NCI-H510A treated with DMSO at 0.1 percent for 48 hours (cell line): Measurements from ENCODE around the gene SEZ6L2.
"Not testable (repeated sequence)": the region's sequence is repeated elsewhere in the genome, so short reads cannot be mapped to it uniquely, and the experiment has no call there.

Experiments used
- DNase-seq: peaks from one replicate; lab custom pipeline; 2025; lab: John Stamatoyannopoulos, UW

Gene SEZ6L2

DNA sequence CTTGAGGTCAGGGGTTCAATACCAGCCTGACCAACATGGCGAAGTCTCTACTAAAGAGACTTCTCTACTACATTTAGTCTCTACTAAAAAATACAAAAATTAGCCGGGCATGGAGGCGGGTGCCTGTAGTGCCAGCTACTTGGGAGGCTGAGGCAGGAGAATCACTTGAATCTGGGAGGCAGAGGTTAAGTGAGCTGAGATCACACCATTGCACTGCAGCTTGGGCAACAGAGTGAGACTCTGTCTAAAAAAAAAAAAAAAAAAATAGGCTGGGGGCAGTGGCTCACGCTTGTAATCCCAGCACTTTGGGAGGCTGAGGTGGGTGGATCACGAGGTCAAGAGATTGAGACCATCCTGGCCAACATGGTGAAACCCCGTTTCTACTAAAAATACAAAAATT is 10.5 kb upstream of the SEZ6L2 start:
- DNase-seq, result not testable (repeated sequence)

DNA sequence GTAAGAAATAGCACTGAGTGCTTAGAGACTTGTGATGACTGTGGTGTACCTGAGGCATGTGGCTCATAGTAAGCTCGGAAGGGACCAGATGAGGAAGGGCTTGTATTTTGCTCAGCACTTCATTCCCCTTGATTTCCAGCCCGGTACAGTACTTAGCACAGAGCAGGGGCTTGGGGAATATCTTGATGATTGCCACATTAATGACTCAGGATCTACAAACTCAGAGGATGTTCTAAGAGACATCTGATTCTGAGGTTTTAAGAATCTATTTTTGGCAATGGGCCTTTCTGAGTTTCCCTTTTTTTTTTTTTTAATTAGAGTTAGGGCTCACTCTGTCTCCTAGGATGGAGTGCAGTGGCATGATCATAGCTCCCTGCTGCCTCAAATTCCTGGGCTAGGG is 10.0 kb upstream of the SEZ6L2 start:
- DNase-seq, result no peak

DNA sequence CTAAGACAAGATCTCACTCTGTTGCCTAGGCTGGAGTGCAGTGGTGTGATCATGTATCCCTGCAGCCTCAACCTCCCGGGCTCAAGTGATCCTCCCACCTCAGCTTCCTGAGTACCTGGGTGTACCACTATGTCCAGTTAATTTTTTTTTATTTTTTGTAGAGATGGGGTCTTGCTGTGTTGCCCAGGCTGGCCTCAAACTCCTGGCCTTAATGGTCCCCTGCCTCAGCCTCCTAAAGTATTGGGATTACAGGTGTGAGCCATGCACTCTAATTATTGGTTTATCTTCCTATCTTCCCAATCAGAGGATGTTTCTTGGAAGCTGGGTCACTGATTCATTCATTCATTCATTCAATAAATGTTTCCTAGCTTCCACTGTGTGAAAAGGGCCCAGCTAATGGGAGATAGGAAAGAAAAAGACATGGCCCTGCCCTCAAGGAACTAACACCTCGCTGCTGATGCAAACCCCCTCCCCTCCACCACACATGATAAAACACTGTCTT is 9.4 kb upstream of the SEZ6L2 start:
- DNase-seq, result no peak

DNA sequence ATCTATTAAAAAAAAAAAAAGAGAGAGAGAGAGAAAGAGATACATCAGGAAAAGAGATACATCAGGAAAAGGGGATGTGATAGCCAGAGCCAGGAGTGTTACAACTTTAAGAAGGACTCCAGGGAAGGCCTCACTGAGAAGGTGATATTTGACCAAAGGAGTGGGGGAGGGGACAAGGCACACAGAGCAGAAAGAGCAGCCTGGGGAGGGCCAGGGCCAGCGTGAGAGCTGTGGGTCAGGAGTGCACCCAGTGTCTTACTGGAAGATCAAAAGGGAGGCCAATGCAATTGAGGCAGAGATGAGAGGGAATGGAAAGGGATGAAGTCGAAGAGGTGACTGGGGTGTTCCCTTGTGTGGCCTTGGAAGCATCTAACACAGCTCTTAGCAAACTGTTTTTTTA is 8.6 kb upstream of the SEZ6L2 start:
- no peak for DNase-seq

DNA sequence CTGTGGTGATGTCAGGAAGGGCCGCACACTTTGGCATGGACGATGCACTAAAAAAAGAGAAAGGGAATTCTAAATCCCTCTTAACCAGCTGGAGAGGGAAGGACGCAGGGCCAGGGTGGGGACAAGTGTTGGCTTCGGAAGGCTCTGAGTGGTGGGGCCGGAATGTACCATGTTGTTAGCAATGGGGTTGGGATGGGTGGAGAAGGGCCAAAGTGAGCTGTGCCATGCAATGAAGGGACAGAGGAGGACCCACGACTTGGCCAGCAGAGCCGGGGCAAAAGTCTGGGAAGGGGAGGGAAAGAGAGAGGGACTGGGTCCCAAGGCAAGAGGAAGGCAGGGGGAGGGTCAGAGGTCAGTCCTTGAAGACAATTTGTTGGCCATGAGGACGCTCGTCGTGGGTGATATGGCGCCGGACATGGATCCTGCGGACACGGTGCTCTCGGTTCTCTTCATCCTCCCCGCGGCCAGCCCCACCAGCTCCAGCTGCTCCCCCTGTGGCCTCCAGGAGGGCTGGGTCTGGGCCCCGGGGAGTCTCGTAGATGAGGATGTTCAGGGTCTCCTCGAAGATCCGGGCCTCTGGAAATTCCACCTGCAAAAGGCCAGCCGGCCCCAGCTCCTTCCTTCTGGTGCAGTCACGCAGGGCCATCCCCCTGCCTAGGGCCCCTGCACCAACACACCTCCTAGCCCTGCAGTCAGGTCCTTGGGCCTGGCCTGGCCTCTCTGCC is 7.3 kb upstream of the SEZ6L2 start:
- no peak for DNase-seq

DNA sequence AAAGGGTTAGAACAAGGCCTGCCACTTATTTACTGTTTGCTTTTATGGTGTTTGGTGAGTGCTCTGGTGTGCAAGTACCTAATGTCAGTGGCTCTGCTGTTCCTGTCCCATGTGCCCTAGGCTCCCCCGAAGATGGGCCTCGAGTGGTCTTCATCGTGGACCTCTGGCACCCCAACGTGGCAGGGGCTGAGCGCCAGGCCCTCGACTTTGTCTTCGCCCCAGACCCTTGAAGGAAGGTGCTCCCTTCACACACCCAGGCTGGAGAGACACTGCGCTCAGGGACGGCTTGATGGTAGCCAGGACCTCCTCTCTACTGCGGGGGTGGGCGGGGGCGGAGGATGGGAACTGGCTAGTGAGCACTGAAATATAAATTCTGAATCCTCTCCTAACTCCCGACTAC is 6.3 kb upstream of the SEZ6L2 start:
- DNase-seq, result no peak

DNA sequence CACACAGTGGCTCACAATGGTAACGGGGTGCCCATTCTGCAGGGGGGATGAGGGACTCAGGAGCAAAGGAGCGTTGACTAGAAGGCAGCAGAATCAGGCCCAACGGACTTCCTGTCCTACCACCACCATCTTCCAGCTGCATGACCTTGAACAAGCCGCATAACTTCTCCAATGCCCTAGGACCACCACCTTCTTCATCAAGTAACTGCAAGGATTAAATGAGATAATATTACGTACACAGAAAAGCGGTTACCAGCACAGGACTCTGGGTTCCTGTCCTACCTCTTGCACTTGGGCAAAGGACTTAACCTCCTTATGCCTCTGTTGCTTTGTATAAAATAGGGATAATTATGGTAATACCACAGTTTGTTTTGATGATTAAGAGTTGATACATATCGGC is 5.6 kb upstream of the SEZ6L2 start:
- no peak for DNase-seq

DNA sequence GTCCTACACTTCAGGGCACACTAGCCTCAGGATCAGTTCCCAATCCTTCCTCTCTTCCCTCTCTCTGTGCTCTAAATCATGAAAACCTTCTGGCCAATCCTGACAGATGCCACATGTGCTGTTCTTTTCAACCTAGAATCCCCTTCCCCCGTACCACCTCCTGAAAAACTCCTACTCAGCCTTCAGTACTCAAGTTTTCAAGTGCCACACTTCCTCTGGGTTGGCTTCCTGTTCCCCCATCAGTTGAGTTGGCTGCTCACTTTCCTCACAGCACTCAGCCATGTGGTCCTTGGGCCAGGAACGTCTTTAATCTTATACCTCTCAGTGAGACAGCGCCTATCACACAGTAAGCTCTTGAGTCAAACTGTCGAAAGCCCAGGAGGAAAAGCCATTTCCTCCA is 4.2 kb upstream of the SEZ6L2 start:
- peak; percentile 16 for DNase-seq

DNA sequence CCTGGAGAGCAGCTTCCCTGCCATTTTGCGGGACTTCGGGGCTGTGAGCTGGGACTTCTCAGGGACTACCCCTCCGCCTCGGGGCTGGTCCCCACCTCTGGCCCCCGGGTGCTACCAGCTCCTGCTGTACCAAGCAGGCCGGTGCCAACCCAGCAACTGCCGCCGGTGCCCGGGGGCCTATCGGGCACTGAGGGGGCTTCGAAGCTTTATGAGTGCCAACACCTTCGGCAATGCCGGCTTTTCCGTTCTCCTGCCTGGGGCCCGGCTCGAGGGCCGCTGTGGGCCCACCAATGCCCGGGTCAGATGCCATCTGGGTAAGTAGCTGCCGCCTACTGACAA is 2.2 kb upstream of the SEZ6L2 start:
- DNase-seq, result no peak

DNA sequence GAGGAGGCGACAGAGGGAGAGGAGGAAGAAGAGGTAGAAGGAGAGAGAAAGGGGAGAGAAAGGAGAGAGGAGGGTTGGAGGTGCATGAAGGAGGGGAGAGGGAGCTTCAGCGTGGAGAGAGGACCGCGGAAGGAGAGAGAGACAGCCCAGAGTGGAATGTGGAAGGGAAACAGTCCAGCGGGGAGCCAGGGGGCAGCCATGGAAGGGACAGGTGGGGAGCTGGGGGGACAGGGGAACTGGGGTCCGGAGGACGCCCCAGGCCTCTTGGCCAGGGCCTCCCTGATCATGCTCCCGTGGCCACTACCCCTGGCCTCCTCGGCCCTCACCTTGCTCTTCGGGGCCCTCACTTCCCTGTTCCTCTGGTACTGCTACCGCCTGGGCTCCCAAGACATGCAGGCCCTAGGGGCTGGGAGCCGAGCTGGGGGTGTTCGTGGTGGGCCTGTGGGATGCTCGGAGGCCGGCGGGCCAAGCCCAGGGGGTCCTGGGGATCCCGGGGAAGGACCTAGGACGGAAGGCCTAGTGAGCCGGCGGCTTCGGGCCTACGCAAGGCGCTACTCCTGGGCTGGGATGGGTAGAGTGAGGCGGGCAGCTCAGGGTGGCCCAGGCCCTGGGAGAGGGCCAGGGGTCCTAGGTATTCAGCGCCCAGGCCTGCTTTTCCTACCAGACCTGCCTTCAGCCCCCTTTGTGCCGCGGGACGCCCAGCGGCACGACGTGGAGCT is 1.7 kb upstream of the SEZ6L2 start:
- DNase-seq, result peak; percentile 89

DNA sequence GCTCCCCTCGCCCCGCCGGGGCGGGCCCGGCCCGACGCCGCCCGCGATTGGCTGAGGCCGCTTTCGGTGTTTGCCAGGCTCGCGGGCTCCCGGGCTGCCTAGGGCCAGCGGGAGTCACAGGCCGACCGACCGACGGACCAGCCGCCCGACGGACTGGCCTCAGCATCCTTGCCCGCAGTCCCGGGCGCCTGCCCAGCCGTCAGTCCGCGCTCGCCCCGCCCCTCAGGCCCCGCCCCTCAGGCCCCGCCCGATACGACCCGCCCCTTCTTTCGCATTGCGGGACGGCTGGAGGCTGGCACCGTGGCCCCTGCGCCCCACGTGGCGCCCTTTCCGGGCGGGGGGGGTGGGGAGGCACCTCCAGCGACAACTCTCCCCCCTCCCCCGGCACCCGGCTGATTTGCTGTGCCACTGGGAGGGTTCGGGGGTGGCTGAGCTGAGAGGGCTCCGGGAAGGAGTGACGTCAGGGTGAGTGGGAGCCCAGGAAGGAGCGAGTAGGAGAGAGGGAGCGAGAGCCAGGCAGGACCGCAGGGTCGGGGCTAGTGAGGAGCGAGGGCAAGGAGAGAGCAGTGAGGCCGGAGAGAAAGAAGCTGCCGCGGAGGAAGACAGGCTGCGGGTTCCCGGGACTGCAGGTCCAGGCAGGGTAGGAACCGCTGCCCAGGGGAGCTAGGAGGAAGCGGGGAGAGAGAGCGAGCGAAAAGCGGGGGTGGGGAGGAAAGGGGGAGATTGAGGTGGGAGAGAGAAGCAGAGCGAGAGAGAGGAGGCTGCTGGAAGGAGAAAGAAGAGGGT is 945 bp upstream of the SEZ6L2 start, which contains the start of gene ASPHD1:
Gene ASPHD1, plus strand, starts transcription at position 387 of the 786 bp plus-strand sequence. CDS start 484 bp downstream, outside the sequence.
- DNase-seq, result peak; percentile 93

DNA sequence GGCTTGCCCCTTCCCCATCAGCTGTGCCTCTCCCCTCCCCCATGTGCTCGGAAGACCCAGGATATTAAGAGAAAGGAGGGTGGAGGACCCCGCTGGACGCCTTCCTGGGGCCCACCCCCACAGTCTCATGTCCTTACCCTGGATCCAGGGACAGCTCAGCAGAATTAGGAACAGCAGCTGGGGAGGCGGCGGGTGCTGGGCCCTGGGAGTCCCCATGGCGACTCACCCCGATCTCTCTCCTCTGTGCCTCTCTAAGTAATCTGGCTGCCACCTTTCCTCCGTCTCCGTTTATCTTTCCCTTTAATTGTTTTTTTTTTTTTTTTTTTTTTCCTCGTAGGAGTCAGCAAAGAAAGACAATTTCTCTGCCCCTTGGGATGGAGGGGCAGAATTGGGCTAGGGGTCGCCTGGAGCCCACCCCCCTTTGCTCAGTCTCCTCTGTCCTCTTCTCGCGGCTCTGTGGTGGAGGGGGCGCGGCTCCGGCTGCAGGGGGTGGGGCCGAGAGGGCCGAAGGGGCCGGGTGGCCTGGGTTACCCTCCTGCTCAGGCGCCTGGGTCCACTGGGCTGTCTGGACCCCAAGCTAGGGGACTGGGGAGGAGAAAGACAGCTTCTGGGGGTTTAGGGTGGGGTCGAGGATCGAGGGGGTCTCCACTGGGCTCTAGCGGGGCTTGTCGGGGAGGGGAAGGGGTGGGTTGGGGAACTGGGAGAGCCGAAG is 390 bp downstream of the SEZ6L2 start:
- DNase-seq, result peak; percentile 87

DNA sequence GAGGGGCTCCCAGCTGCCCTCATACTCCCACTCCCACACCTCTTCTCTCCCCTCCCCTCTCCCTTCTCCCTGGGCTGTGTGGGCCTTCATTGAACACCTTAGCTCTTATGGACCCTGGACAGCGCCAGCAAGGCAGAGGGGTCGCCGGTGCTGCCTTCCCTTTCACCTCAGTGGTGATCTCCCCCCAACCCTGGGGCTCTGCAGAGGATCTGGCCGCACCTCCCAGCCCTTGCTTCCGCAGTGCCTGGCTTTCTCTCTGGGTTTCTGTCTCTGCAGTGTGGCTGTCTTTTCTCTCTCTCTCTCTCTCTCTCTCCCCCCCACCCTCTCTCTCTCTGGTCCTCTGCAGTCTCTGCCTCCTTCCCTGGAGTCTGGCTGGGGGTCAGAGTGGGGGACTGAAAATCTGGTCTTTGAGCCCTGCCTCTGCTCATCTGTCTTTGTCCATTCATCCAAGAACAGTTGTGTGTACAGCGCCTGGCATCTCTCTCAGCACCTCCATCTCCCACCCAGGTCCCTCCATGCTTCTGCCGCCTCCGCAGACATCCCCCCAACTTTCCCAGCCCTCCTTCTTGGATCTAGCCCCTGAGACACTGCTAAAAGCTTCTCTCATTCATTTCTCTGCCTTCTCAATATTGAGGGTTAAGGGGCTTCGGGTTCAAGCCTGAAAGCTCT is 1.1 kb downstream of the SEZ6L2 start:
- no peak for DNase-seq

DNA sequence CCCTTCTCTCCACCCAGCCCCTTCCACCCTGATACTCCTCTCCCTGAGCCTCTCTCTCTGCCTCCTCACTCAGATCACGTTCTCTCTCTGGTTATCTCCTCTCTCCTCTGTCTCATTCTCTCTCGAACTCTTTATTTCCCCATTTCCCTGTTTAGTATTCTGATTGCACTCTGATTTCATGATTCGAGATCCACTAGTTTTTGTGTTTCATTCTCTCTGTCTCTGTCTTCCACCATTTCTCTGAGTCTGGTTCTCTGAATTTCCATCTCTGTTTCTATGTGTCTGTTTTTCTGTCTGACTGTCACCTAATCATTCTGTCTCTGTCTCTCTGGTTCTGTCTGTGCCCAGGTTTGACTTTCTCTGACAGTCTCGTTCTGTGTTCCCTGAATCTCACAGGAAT is 2.0 kb downstream of the SEZ6L2 start:
- DNase-seq, result no peak

DNA sequence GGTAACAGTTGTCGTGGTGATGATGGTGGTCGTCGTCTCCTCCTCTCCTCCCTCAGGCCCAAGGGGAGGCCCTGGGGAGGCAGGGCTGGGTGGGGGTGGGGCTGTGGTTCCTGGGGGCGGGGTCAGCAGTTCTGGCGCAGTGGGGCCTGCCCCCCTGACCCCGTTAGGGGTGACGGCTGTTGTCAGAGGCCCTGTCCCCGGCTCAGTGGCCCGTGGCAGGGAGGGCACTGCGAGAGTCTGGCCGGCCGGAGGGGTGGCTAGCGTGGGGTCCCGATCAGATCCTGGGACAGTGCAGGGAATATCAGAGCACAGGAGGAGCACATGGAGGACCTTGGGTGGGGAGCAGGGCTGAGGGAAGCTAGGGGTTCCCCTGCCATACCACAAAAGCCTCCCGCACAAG is 2.5 kb downstream of the SEZ6L2 start:
- no peak for DNase-seq

DNA sequence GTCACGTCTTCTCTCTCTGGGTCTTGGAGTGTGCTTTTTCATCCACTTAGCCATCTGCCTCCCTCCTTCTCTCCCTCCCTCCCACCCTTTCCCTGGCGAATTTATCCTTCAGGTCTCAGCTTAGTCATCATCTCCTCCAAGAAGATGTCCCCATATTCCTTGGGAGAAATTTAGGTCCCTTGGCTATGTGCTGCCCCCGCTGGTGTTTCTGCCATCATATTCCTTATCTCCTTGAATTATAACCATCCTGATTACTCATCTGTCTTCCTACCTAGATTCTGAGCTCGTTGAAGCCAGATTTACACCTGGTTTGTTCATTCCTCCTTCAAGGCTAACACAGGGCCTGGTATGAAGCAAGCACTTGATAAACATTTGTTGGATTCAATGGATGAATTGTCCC is 5.0 kb downstream of the SEZ6L2 start:
- DNase-seq, result no peak

DNA sequence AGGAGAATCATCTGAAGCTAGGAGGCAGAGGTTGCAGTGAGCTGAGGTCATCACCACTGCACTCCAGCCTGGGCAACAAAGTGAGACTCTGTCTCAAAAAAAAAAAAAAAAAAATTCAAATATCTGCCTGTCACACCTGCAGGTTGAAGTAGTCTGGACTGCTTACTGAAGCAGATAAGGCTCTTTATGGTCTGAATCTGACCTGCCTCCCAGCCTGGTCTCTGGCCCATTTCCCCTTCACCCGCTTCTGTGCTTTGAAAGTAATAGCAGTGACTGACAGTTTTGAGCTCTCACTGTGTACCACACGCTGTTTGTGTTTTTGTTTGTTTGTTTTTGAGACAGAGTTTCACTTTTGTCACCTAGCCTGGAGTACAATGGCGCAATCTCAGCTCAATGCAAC is 5.8 kb downstream of the SEZ6L2 start:
- DNase-seq, result no peak

DNA sequence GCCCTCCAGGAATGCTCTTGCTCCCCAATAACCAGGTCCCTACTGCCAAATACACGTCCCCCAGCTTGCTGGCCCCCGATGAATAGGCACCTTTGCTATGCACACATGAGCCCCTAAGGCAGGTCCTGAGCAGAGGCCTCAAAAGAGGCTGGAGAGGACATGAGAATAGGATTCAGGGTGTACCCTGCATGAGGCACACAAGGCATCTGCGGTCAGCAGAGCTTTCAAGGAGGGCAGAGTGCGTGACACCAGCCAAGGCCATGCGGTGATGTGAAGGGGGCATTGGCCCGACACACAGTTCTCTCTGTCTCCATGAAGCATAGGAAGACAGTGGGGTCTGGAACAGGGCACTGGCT is 6.9 kb downstream of the SEZ6L2 start:
- DNase-seq, result no peak

DNA sequence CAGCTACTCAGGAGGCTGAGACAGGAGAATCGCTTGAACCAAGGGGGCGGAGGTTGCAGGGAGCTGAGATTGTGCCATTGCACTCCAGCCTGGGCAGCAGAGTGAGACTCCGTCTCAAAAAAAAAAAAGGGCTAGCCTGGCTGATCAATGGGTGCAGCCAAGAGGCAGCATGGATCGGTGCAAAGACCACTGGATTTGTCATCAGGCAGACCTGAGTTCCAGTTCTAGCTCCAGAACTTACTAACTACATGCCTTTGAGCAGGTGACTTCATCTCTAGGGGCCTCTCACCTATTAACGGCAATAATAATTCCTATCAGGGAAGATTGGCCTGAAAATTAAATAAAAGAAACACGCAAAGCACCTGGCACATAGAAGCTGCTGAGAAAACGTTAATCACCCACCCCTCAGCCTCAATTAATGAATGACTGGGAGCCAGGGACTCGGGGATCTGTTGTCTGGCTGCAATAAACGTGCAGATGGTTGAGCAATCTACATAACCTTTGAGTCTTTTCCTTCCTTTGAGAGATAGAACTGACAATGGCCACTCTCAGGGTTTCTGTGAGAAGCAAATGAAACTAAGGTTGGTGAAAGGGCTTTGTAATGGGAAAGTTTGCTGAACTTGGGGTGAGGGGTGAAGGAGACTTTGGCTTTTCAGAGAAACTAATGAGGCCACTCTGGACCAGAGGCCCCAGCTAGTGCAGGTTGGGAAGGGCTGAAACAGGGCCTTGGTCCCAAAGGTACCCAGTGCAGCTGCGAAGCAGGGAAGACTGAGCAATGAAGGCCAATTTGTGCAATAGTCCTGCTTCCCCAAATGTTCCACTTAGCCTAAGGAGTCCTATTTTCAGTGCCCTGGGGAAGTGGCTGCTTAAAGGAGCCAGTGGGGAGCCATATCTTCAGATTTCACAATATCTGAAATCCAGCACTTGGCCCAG is 7.6 kb downstream of the SEZ6L2 start:
- no peak for DNase-seq

DNA sequence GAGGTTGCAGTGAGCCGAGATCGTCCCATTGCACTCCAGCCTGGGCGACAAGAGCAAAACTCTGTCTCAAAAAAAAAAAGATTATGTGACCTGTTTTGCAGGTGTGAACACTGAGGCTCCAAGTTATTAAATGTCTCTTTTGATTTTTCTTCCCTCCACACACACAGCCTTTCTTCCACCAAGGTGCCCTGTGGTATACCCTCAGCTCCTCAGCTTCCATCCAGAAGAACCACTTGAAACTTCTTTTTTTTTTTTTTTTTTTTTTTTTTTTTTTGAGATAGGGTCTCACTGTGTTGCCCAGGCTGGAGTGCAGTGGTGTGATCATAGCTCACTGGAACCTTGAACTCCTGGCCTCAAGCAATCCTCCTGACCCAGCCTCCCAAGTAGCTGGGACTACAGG is 10.0 kb downstream of the SEZ6L2 start:
- DNase-seq, result not testable (repeated sequence)

DNA sequence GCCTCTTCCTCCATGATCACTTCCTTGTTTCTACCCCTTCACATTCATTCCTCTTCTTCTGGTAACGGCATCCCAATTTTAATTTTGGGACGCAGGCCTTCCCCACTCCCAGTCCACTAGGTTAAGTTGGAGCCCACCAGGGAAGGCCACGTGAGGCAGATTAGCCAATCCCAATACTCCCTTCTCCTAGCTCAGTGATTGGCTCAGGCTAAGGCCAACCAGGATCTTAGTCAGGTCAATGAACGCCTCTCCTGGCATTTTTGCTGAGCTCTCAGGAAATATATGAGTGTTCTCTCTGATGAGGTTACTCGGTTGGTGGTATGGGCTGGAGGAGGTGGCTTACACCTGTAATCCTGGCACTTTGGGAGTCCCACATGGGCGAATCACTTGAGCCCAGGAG is 15.4 kb downstream of the SEZ6L2 start:
- no peak for DNase-seq
